Mucosa of descending colon (tissue), 3 donors: ENCODE measurements around the gene CPA3. TPM values are rescaled to one million over a fixed set of nuclear protein-coding genes. Genes with fewer than 3 reads are reported as not detected.

Experiments used
- ATAC-seq: fragments of 200-7000 bp; cut with Tn5 transposase; one replicate; pipeline ENCODE4 v1.9.1; 2020; ENCODE audit warnings: mild to moderate bottlenecking, moderate library complexity
- DNase-seq, 3 donors: peaks; one replicate each; pipeline ENCODE4 v3.0.0-alpha.2; 2020
- H3K36me3 ChIP-seq: fragments of 200-600 bp; one replicate; pipeline ENCODE4 v1.8.0; 2021; ENCODE audit warnings: low read depth, mild to moderate bottlenecking
- H3K4me1 ChIP-seq: fragments of 200-600 bp; one replicate; pipeline ENCODE4 v1.8.0; 2021; ENCODE audit warnings: low read depth, mild to moderate bottlenecking
- H3K4me3 ChIP-seq: fragments of 200-600 bp; one replicate; pipeline ENCODE4 v1.8.0; 2021; ENCODE audit warnings: mild to moderate bottlenecking
- H3K9me3 ChIP-seq: fragments of 200-600 bp; one replicate; pipeline ENCODE4 v1.8.0; 2021; ENCODE audit warnings: mild to moderate bottlenecking
- intact Hi-C, 2 donors: fragments of 100-400 bp; cut with DNase I in 1 of 2; cut with micrococcal nuclease in 1 of 2; formaldehyde crosslinking; loops; one replicate each; pipeline versions ENCODE4 v1.11.0 to v1.11.1; 2022; cut with DNase I, micrococcal nuclease
- total RNA-seq, 3 donors: library from RNA; stranded (reverse); fragmentation: NEBNext Ultra II Directional in 2 of 3; extraction: Animal tissue kit (Norgen Biotek cat#: 25700) in 2 of 3; gene quantifications; one replicate each; pipeline versions ENCODE4 v1.2.1 to v1.2.4, GENCODE V29; 2021 to 2023
- TF ChIP-seq, protein P1 (sequence below): fragments of 200-600 bp; IDR thresholded peaks from one replicate; pipeline ENCODE4 v1.8.0; 2022; ENCODE audit warnings: antibody characterized with exemption, mild to moderate bottlenecking
- donor health status: DM: no; HTN: no; CAD: no; lungs with moderate emphysema.
- donor health status: DM: no; HTN: no; CAD: no.
- donor health status: DM: no; HTN: yes; CAD: no.

Gene CPA3
- total RNA-seq, 3 donors from 2014 or later = 1.8 to 20.6 (median 13.8) TPM

DNA sequence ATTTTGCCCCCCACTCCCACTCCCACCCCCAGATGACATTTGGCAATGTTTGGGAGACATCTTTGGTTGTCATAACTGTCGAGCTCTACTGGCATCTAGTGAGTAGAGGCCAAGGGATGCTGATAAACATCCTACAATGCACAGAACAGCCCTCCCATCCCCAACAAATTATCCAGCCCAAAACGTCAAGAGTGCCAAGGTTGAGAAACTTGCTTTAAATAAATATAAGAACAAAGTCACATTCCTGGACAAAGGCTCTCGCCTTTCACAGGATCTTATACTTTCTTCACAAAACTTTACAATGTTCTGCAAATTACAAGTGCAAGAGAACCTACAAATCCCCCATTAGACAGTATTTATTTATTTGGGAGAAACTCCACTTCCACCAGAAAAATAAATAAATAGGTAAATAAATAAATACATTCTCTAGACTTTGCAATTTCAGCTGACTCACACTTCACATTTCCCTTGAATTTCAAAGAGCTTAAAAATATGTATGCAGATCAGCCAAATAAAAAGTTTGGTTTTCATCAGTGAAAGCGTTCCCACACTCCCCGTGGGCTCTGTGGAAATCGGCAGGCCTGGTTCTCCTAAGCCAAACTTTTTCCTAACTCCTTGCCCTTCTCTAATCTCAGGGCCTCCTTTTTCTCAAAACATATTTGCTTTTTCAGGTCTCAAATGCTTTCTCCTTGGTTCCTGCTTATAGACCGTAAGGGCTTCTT is 12.7 kb upstream of the CPA3 start:
- DNase-seq (no peak), ATAC-seq (no peak)
- no peaks in the 10 kb centered on the region for H3K9me3 ChIP-seq
- intact Hi-C loops = no loop called here
- H3K4me1 ChIP-seq = no peaks in the 10 kb centered on the region
- H3K4me3 ChIP-seq = no peak overlapping the region
- TF ChIP-seq, protein P1, sequence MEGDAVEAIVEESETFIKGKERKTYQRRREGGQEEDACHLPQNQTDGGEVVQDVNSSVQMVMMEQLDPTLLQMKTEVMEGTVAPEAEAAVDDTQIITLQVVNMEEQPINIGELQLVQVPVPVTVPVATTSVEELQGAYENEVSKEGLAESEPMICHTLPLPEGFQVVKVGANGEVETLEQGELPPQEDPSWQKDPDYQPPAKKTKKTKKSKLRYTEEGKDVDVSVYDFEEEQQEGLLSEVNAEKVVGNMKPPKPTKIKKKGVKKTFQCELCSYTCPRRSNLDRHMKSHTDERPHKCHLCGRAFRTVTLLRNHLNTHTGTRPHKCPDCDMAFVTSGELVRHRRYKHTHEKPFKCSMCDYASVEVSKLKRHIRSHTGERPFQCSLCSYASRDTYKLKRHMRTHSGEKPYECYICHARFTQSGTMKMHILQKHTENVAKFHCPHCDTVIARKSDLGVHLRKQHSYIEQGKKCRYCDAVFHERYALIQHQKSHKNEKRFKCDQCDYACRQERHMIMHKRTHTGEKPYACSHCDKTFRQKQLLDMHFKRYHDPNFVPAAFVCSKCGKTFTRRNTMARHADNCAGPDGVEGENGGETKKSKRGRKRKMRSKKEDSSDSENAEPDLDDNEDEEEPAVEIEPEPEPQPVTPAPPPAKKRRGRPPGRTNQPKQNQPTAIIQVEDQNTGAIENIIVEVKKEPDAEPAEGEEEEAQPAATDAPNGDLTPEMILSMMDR = no peak
- H3K36me3 ChIP-seq = no peaks in the 10 kb centered on the region

DNA sequence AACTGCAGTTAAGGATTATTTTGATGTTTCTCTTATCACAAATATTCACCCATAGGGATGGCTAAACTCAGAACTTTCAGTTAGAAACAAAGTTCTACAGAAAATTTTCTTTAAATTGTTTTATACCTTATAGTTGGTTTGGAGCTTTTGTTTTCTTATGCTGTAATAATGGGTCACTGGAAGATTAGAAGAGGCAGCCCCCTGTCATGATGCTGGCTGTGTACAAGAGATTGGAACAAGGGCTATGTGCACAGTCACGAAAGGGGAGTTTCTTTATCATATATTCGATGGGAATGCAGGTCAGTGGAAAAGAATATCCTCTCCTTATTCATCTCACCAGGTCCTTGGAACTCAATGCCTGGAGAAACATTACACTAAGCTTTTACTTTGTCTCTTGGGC is 12.0 kb upstream of the CPA3 start:
- DNase-seq = no peak
- H3K4me3 ChIP-seq = no peak overlapping the region
- no peak for ATAC-seq
- intact Hi-C loops = no loop called here
- H3K9me3 ChIP-seq = no peaks in the 10 kb centered on the region
- TF ChIP-seq, protein P1 = no peak
- no peaks in the 10 kb centered on the region for H3K36me3 ChIP-seq
- H3K4me1 ChIP-seq = no peaks in the 10 kb centered on the region

DNA sequence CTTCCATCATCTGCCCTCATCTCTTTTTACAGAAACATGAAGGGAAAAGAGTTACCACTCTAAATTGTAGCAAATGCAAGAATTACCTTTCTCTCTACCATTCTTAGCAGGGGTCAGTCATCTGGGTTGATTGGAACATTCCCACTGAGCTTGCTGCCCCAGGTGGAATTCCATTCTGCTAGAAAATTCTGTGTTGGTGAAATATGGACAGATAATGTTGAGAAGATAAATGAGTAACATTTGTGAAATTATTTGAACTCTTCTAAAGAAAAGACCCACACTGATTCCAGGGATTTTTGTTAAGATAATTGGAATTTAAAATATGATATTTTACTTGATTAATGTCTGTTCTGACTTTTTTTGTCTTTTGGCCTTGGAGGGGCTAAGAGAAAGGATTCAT is 11.0 kb upstream of the CPA3 start:
- TF ChIP-seq, protein P1 = no peak
- Histone ChIP-seq H3K4me1 (no peaks in the 10 kb centered on the region), H3K9me3 (no peaks in the 10 kb centered on the region), H3K4me3 (no peak overlapping the region), H3K36me3 (no peaks in the 10 kb centered on the region)
- no peak for ATAC-seq
- DNase-seq = no peak
- intact Hi-C loops = no loop called here

DNA sequence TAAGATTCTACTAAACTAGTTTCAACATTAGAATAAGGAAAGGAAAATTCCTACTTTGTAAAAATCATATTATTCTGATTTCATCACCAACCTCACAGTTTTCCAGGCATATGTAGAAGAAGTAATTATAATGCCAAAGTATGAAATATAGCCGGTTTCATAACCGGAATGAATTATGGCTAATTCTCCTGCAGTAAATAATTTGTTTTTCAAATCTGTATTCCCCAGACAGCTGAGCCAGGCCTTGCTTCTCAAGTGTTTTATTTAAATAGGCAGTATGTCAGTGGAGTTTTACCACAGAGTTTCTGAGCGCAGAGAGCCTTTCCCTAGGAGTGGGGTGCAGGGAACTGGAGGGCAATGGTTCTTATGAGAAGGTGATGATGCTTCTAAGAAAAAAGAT is 8.7 kb upstream of the CPA3 start:
- DNase-seq (no peak), ATAC-seq (no peak)
- no peaks in the 10 kb centered on the region for H3K4me1 ChIP-seq
- no peaks in the 10 kb centered on the region for H3K9me3 ChIP-seq
- H3K36me3 ChIP-seq = no peaks in the 10 kb centered on the region
- intact Hi-C loops = no loop called here
- TF ChIP-seq, protein P1 = no peak
- H3K4me3 ChIP-seq = no peak overlapping the region

DNA sequence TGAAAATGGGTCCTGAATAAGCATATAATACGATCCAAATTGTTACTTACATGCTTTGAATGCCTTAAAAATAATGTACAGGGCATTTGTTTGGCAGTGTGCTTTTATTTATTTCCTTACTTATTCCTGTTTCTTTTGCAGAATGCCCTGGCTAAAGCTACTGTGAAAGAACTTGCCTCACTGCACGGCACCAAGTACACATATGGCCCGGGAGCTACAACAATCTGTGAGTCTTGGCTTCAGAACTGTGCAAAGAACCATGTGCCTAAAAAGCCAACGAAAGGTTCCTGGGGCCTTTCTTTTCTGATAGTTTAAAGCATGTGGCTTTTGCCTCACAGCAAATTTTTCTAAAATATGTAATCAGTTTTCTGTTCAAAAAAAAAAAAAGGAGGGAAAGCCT is 7.8 kb upstream of the CPA3 start:
- ATAC-seq = no peak
- H3K4me1 ChIP-seq = no peaks in the 10 kb centered on the region
- H3K9me3 ChIP-seq = no peaks in the 10 kb centered on the region
- TF ChIP-seq, protein P1 = no peak
- DNase-seq = no peak
- no peak overlapping the region for H3K4me3 ChIP-seq
- intact Hi-C loops = no loop called here
- no peaks in the 10 kb centered on the region for H3K36me3 ChIP-seq
